Right lobe of liver (tissue), 6 donors: ENCODE data around the gene KCNC1. TPM values are rescaled to one million over a fixed set of nuclear protein-coding genes. Genes with fewer than 3 reads are reported as not detected.

ENCODE experiments used
- ATAC-seq, 4 donors: fragments of 200-7000 bp; cut with Tn5 transposase; one replicate each; pipeline ENCODE4 v1.9.1; 2020; ENCODE audit warnings: mild to moderate bottlenecking in 4 of 4, moderate library complexity in 4 of 4
- DNase-seq, 3 donors: peaks; one replicate each; pipeline ENCODE4 v3.0.0-alpha.2; 2020
- H3K27ac ChIP-seq, 3 donors: fragments of 200-600 bp; one replicate each; pipeline ENCODE4 v1.8.0; 2022
- H3K27me3 ChIP-seq, 2 donors: fragments of 200-600 bp; one replicate each; pipeline ENCODE4 v1.8.0; 2022
- H3K36me3 ChIP-seq, 4 donors: fragments of 200-600 bp; sonication (generic) in 1 of 4; one replicate each; pipeline versions ENCODE4 v1.5.1 to v1.8.0; 2017 to 2022; ENCODE audit warnings: control low read depth in 1 of 4
- H3K4me1 ChIP-seq, 4 donors: fragments of 200-600 bp; sonication (generic) in 1 of 4; one replicate each; pipeline versions ENCODE4 v1.5.1 to v1.8.0; 2017 to 2022; ENCODE audit warnings: control low read depth in 1 of 4
- H3K4me3 ChIP-seq, 3 donors: fragments of 200-600 bp; one replicate each; pipeline ENCODE4 v1.8.0; 2022
- H3K9me3 ChIP-seq, 4 donors: fragments of 200-600 bp; sonication (generic) in 1 of 4; one replicate each; pipeline versions ENCODE4 v1.5.1 to v1.8.0; 2017 to 2022; ENCODE audit warnings: control low read depth in 1 of 4
- CTCF ChIP-seq, 4 donors: fragments of 200-600 bp in 3 of 4; fragments of 450-650 bp in 1 of 4; IDR thresholded peaks; one replicate each; pipeline versions ENCODE4 v1.5.1 to v1.8.0; 2016 to 2022; ENCODE audit warnings: antibody characterized with exemption in 4 of 4, mild to moderate bottlenecking in 2 of 4
- POLR2A ChIP-seq: fragments of 450-650 bp; IDR thresholded peaks from one replicate; pipeline ENCODE4 v1.6.1; 2017; ENCODE audit warnings: antibody characterized with exemption, mild to moderate bottlenecking
- WGBS: methylation state at CpG from one replicate; pipeline ENCODE4 v1.1.6; 2018; ENCODE audit warnings: low coverage, low lambda C conversion rate; ENCODE audit not compliant: insufficient coverage; ENCODE audit errors: missing lambda C conversion rate; 5-methylcytosine and 5-hydroxymethylcytosine counted together
- intact Hi-C, 2 donors: fragments of 100-400 bp; cut with DNase I; formaldehyde crosslinking; loops; one replicate each; pipeline versions ENCODE4 v1.11.2 to v1.14.1; 2022
- total RNA-seq, 6 experiments: library from RNA; depleted of rRNA in 2 of 6; stranded (reverse); fragments of >200 nt in 2 of 6; fragmentation: NEBNext Ultra II Directional in 3 of 6; extraction: Animal tissue kit (Norgen Biotek cat#: 25700) in 3 of 6; gene quantifications; one replicate each; pipeline versions ENCODE4 v1.1.0 to v1.2.4, GENCODE V29; 2016 to 2023
- donor health status: DM: no; HTN: yes; CAD: no.
- donor health status: DM: no; HTN: no; CAD: no.
- donor health status: DM: no; HTN: no; CAD: no.
- donor health status: DM: no; HTN: yes; CAD: no.
- donor health status: DM: no; HTN: yes; CAD: no.

KCNC1 gene
- total RNA-seq, 6 experiments from 2014 or later: not detected

GRCh38 chr11:17742019-17742418 is 7.4 kb downstream of the KCNC1 start:
- peaks cover 0 to 1% of the 10 kb centered on the region in 2 donors for H3K27me3 ChIP-seq
- H3K27ac ChIP-seq: no peak overlapping the region
- 75% methylated on average over 4 of the region's 5 CpGs for WGBS
- no peak overlapping the region for H3K4me3 ChIP-seq
- TF ChIP-seq POLR2A (no peak), CTCF (IDR thresholded peaks at IDR 0.05) (no peak)
- DNase-seq: no peak
- H3K4me1 ChIP-seq: no peaks in the 10 kb centered on the region
- intact Hi-C loops: no loop called here
- H3K36me3 ChIP-seq: no peaks in the 10 kb centered on the region
- no peak for ATAC-seq
- H3K9me3 ChIP-seq: no peaks in the 10 kb centered on the region

GRCh38 chr11:17743026-17743807 is 8.6 kb downstream of the KCNC1 start:
- H3K27me3 ChIP-seq: no peaks in the 10 kb centered on the region
- no peaks in the 10 kb centered on the region for H3K4me1 ChIP-seq
- intact Hi-C loops: no loop called here
- no peaks in the 10 kb centered on the region for H3K9me3 ChIP-seq
- H3K27ac ChIP-seq: no peak overlapping the region
- H3K36me3 ChIP-seq: no peaks in the 10 kb centered on the region
- peak in 1 of 3 donors; percentile 39 for DNase-seq
- ATAC-seq: no peak
- WGBS: 76% methylated on average over 5 of the region's 13 CpGs
- TF ChIP-seq CTCF (IDR thresholded peaks at IDR 0.05) (no peak), POLR2A (no peak)
- no peak overlapping the region for H3K4me3 ChIP-seq

- no peaks in the 10 kb centered on the region for H3K4me1 ChIP-seq
- H3K36me3 ChIP-seq: no peaks in the 10 kb centered on the region
- intact Hi-C loops: no loop called here
- H3K27ac ChIP-seq: no peak overlapping the region
- no peak overlapping the region for H3K4me3 ChIP-seq
- H3K9me3 ChIP-seq: no peaks in the 10 kb centered on the region
- ATAC-seq (no peak), DNase-seq (no peak)
- no peak for TF ChIP-seq POLR2A
- TF ChIP-seq CTCF (IDR thresholded peaks at IDR 0.05): no peak
- WGBS: 66% methylated on average over 3 of the region's 5 CpGs
- H3K27me3 ChIP-seq: no peaks in the 10 kb centered on the region
These were observed 9.2 kb downstream of the KCNC1 start for GRCh38 chr11:17743808-17744119.

DNA sequence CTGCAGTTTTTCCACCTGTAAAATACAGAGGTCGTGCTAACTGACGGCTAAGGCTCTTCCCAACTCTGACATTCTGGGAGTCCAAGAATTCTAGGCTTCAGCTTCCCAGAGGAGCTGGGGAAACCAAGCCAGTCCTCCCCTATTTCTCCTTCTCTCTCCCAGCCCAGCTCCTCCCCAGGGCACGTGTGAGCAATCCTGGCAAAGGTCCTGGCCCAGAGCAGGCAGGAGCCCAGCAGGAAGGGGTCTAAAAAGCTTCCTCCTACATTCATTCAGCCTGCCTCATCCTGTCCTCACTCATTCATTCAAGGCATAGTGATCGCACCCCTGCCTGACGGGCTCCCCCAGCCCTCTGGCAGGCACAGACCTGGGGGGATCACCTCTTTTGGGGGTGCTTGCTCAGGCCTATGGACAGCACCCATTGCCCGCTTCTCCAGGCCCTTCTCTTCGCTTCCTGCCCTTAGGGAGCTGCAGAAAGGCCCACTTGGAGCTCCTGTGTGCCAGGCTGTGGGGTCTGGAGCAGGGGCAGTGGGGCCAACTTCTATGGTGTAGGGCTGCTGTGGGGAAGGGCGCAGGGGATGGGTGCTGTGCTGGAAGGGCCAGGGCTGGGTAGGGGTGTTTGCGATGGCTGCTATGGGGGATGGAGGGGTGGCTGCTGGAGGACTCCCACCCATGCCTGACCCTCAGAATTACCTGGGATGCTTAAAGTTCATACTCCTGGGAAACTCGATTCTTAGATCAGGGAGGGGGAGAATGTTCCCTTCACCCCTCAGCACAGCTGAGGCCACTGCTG is 9.8 kb downstream of the KCNC1 start:
- WGBS: 59% methylated on average over 5 of the region's 10 CpGs
- H3K4me1 ChIP-seq: no peaks in the 10 kb centered on the region
- no peak overlapping the region for H3K4me3 ChIP-seq
- intact Hi-C loops: no loop called here
- H3K36me3 ChIP-seq: no peaks in the 10 kb centered on the region
- no peaks in the 10 kb centered on the region for H3K27me3 ChIP-seq
- no peak for ATAC-seq
- H3K9me3 ChIP-seq: no peaks in the 10 kb centered on the region
- DNase-seq: peak in 1 of 3 donors; percentile 31
- H3K27ac ChIP-seq: no peak overlapping the region
- TF ChIP-seq POLR2A (no peak), CTCF (IDR thresholded peaks at IDR 0.05) (no peak)
